Glutamatergic neuron (in vitro differentiated cells): ENCODE measurements around the gene RMND5A. TPM values are rescaled to one million over a fixed set of nuclear protein-coding genes. Genes with fewer than 3 reads are reported as not detected.

Experiments used
- DNase-seq: peaks from one replicate; pipeline ENCODE4 v3.0.0; 2022
- H3K27ac Mint-ChIP-seq: one replicate; pipeline ENCODE4 v1.8.0; 2020; ENCODE audit warnings: mild to moderate bottlenecking, mixed read lengths, inconsistent platforms; ENCODE audit not compliant: unreplicated experiment
- H3K27me3 Mint-ChIP-seq: one replicate; pipeline ENCODE4 v1.8.0; 2020; ENCODE audit warnings: mild to moderate bottlenecking, moderate library complexity, mixed read lengths, inconsistent platforms; ENCODE audit not compliant: unreplicated experiment
- H3K36me3 Mint-ChIP-seq: one replicate; pipeline ENCODE4 v1.8.0; 2020; ENCODE audit warnings: mild to moderate bottlenecking, mixed read lengths, inconsistent platforms; ENCODE audit not compliant: unreplicated experiment
- H3K4me1 Mint-ChIP-seq: one replicate; pipeline ENCODE4 v1.8.0; 2020; ENCODE audit warnings: mild to moderate bottlenecking, low read depth, mixed read lengths, inconsistent platforms; ENCODE audit not compliant: unreplicated experiment
- H3K4me3 Mint-ChIP-seq: one replicate; pipeline ENCODE4 v1.8.0; 2020; ENCODE audit warnings: mild to moderate bottlenecking, mixed read lengths, inconsistent platforms; ENCODE audit not compliant: unreplicated experiment
- H3K9me3 Mint-ChIP-seq: one replicate; pipeline ENCODE4 v1.8.0; 2020; ENCODE audit warnings: mild to moderate bottlenecking, moderate library complexity, mixed read lengths, inconsistent platforms; ENCODE audit not compliant: unreplicated experiment
- CTCF ChIP-seq: fragments of 200-600 bp; sonication (generic); IDR thresholded peaks from one replicate; pipeline ENCODE4 v1.5.0; 2021; ENCODE audit not compliant: partially characterized antibody, unreplicated experiment
- total RNA-seq: library from RNA; stranded (reverse); fragmentation: NEBNext Ultra II Directional; extraction: Animal tissue kit (Norgen Biotek cat#: 25700); gene quantifications from one replicate; pipeline ENCODE4 v1.2.1, GENCODE V29; 2021; ENCODE audit not compliant: unreplicated experiment

Gene RMND5A
- total RNA-seq, 1 donor from 2014 or later, result 38.8 TPM

GRCh38 chr2:86765310-86765695 is 45.2 kb downstream of the RMND5A start:
- Mint-ChIP-seq H3K36me3 (no peaks in the 10 kb centered on the region), H3K4me1 (peaks cover 8% of the 10 kb centered on the region), H3K27me3 (no peaks in the 10 kb centered on the region), H3K4me3 (no peak overlapping the region), H3K27ac (no peak overlapping the region), H3K9me3 (no peaks in the 10 kb centered on the region)
- no peak for DNase-seq
- TF ChIP-seq CTCF, result no peak

GRCh38 chr2:86768189-86768949 is 48.3 kb downstream of the RMND5A start:
- Mint-ChIP-seq H3K9me3 (no peaks in the 10 kb centered on the region), H3K4me3 (no peak overlapping the region), H3K27ac (no peak overlapping the region), H3K36me3 (no peaks in the 10 kb centered on the region), H3K4me1 (peaks cover 8% of the 10 kb centered on the region), H3K27me3 (no peaks in the 10 kb centered on the region)
- no peak for DNase-seq
- no peak for TF ChIP-seq CTCF

GRCh38 chr2:86769838-86770237 is 49.7 kb downstream of the RMND5A start:
- Mint-ChIP-seq H3K9me3 (no peaks in the 10 kb centered on the region), H3K27ac (no peak overlapping the region), H3K4me1 (peaks cover 1% of the 10 kb centered on the region), H3K27me3 (no peaks in the 10 kb centered on the region), H3K36me3 (no peaks in the 10 kb centered on the region), H3K4me3 (no peak overlapping the region)
- DNase-seq, result no peak
- no peak for TF ChIP-seq CTCF

GRCh38 chr2:86770816-86771301 is 50.8 kb downstream of the RMND5A start:
- no peaks in the 10 kb centered on the region for H3K27me3 Mint-ChIP-seq
- H3K9me3 Mint-ChIP-seq, result no peaks in the 10 kb centered on the region
- no peaks in the 10 kb centered on the region for H3K4me1 Mint-ChIP-seq
- H3K36me3 Mint-ChIP-seq, result no peaks in the 10 kb centered on the region
- DNase-seq, result no peak
- H3K4me3 Mint-ChIP-seq, result no peak overlapping the region
- H3K27ac Mint-ChIP-seq, result no peak overlapping the region
- TF ChIP-seq CTCF, result no peak

GRCh38 chr2:86772611-86773010 is 52.5 kb downstream of the RMND5A start:
- H3K27ac Mint-ChIP-seq, result no peak overlapping the region
- H3K36me3 Mint-ChIP-seq, result no peaks in the 10 kb centered on the region
- no peaks in the 10 kb centered on the region for H3K9me3 Mint-ChIP-seq
- no peak overlapping the region for H3K4me3 Mint-ChIP-seq
- no peak for TF ChIP-seq CTCF
- DNase-seq, result no peak
- no peaks in the 10 kb centered on the region for H3K4me1 Mint-ChIP-seq
- H3K27me3 Mint-ChIP-seq, result no peaks in the 10 kb centered on the region
